Brain microvascular endothelial cell (primary cell): ENCODE results near the gene SGPP1.

ENCODE experiments used
- DNase-seq: peaks from one replicate; pipeline ENCODE4 v3.0.0-alpha.2; 2020
- H3K27ac ChIP-seq: fragments of 250-450 bp; sonication (Bioruptor Pico); 2 replicates; pipeline ENCODE4 v1.5.1; 2020; ENCODE audit warnings: mild to moderate bottlenecking, moderate library complexity
- H3K27me3 ChIP-seq: fragments of 250-450 bp; sonication (Bioruptor Pico); replicated peaks from 2 replicates; pipeline ENCODE4 v1.5.1; 2020; ENCODE audit warnings: mild to moderate bottlenecking
- H3K36me3 ChIP-seq: fragments of 250-450 bp; sonication (Bioruptor Pico); replicated peaks from 2 replicates; pipeline ENCODE4 v1.5.1; 2020; ENCODE audit warnings: mild to moderate bottlenecking
- H3K4me3 ChIP-seq: 2 replicates; pipeline ENCODE4 v1.5.1; 2011; ENCODE audit warnings: low read depth, mild to moderate bottlenecking, control low read depth, low read length, moderate library complexity
- in situ Hi-C: cut with HindIII; loops from 2 replicates; pipeline ENCODE4 v1.10.0; 2017; ENCODE audit warnings: low sequenced_read_pairs, low pct_ligation_motif_present
- TF ChIP-seq, protein P1 (sequence below): IDR thresholded peaks from 2 replicates; pipeline ENCODE4 v1.5.1; 2011; ENCODE audit warnings: low read depth, mild to moderate bottlenecking, moderate library complexity, low read length, control low read depth, inconsistent platforms; ENCODE audit errors: missing control alignments

SGPP1 gene

DNA sequence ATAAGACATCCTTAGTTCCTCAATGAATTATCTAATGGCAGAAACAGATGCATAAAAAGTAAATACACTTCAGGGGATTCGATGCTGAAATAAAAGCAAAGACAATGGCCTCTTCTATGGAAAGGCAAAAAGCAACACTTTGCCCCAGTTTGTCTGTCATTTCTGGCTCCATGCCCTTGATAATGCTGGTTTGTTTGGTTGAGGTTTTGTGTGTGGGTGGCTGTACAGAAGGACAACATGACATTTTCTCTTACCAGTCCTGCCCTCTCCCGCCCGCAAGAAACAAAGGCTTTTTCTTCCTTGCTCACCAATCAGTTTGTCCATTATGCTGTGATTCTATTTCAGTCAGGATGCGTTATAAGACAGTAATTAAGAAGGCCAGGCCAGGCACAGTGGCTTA lies 68.1 kb downstream of the SGPP1 start:
- Histone ChIP-seq H3K36me3 (no peaks in the 10 kb centered on the region), H3K4me3 (no peak overlapping the region), H3K27me3 (no peaks in the 10 kb centered on the region), H3K27ac (no peak overlapping the region)
- in situ Hi-C loops, result no loop called here
- no peak for DNase-seq
- TF ChIP-seq, protein P1, sequence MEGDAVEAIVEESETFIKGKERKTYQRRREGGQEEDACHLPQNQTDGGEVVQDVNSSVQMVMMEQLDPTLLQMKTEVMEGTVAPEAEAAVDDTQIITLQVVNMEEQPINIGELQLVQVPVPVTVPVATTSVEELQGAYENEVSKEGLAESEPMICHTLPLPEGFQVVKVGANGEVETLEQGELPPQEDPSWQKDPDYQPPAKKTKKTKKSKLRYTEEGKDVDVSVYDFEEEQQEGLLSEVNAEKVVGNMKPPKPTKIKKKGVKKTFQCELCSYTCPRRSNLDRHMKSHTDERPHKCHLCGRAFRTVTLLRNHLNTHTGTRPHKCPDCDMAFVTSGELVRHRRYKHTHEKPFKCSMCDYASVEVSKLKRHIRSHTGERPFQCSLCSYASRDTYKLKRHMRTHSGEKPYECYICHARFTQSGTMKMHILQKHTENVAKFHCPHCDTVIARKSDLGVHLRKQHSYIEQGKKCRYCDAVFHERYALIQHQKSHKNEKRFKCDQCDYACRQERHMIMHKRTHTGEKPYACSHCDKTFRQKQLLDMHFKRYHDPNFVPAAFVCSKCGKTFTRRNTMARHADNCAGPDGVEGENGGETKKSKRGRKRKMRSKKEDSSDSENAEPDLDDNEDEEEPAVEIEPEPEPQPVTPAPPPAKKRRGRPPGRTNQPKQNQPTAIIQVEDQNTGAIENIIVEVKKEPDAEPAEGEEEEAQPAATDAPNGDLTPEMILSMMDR, result no peak

DNA sequence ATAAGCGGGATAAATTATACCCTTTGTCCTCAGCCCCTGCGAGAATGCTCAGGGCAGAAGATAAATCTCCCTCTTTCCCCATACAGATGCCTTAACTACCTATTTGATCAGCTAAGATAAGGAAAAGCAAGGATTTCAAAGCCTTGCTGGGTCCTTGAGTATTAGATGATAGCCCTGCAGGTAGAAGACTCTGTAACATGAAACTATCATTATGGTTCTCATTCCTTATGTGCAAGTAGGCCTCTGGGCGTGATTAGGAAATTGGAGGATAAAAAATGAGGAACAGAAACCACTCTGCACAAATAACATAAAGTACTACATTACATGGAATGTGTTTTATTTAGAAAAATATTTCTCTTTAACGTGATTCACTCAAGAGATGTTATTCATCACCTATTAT lies 71.7 kb downstream of the SGPP1 start:
- Histone ChIP-seq H3K36me3 (no peaks in the 10 kb centered on the region), H3K27ac (no peak overlapping the region), H3K4me3 (no peak overlapping the region), H3K27me3 (no peaks in the 10 kb centered on the region)
- no peak for DNase-seq
- in situ Hi-C loops, result no loop called here
- TF ChIP-seq, protein P1, result no peak

GRCh38 chr14:63654936-63655335 lies 72.9 kb downstream of the SGPP1 start:
- in situ Hi-C loops, result no loop called here

GRCh38 chr14:63654346-63654745 lies 73.5 kb downstream of the SGPP1 start:
- TF ChIP-seq, protein P1, result no peak
- in situ Hi-C loops, result no loop called here
- H3K27ac ChIP-seq, result no peak overlapping the region
- H3K4me3 ChIP-seq, result no peak overlapping the region
- no peak for DNase-seq
- no peaks in the 10 kb centered on the region for H3K27me3 ChIP-seq
- no peaks in the 10 kb centered on the region for H3K36me3 ChIP-seq

More at GRCh38 chr14:63654936-63655335, 72.9 kb downstream of the SGPP1 start:
- Histone ChIP-seq H3K36me3 (no peaks in the 10 kb centered on the region), H3K27me3 (no peaks in the 10 kb centered on the region), H3K27ac (no peak overlapping the region), H3K4me3 (no peak overlapping the region)
- TF ChIP-seq, protein P1, result no peak
- DNase-seq, result no peak

- no peak for DNase-seq
- in situ Hi-C loops, result no loop called here
- H3K27me3 ChIP-seq, result no peaks in the 10 kb centered on the region
- TF ChIP-seq, protein P1, result no peak
- H3K36me3 ChIP-seq, result no peaks in the 10 kb centered on the region
- no peak overlapping the region for H3K27ac ChIP-seq
- H3K4me3 ChIP-seq, result no peak overlapping the region
Observed at GRCh38 chr14:63652406-63652805, 75.5 kb downstream of the SGPP1 start.

- Histone ChIP-seq H3K4me3 (no peak overlapping the region), H3K27ac (no peak overlapping the region)
Observed at GRCh38 chr14:63650256-63650952, 77.5 kb downstream of the SGPP1 start.

More at GRCh38 chr14:63650256-63650952, 77.5 kb downstream of the SGPP1 start:
- Histone ChIP-seq H3K27me3 (no peaks in the 10 kb centered on the region), H3K36me3 (no peaks in the 10 kb centered on the region)
- no peak for DNase-seq
- TF ChIP-seq, protein P1, result no peak
- in situ Hi-C loops, result no loop called here
